Gastrocnemius medialis (tissue), 4 donors: Measurements from ENCODE around the gene BRAT1. TPM values are rescaled to one million over a fixed set of nuclear protein-coding genes. Genes with fewer than 3 reads are reported as not detected.

ENCODE experiments used
- ATAC-seq, 2 donors: fragments of 150-250 bp; one replicate each; pipeline ENCODE4 v1.9.1; 2016
- DNase-seq, 2 donors: peaks; one replicate each; pipeline ENCODE4 v3.0.0-alpha.2; 2019
- H3K27ac ChIP-seq, 4 donors: fragments of 200-600 bp; sonication (generic); 1 replicate in 1 of 4; 2 replicates in 3 of 4; pipeline ENCODE4 v1.5.1; 2016 to 2018; ENCODE audit warnings: mild to moderate bottlenecking in 2 of 4, moderate library complexity in 1 of 4
- H3K27me3 ChIP-seq, 3 donors: fragments of 200-600 bp; sonication (generic) in 2 of 3; 1 replicate in 1 of 3; 2 replicates in 2 of 3; pipeline versions ENCODE4 v1.5.1 to v1.6.0; 2016 to 2019; ENCODE audit warnings: mild to moderate bottlenecking in 1 of 3, moderate library complexity in 1 of 3
- H3K36me3 ChIP-seq, 2 donors: fragments of 200-600 bp; sonication (generic) in 1 of 2; one replicate each; pipeline ENCODE4 v1.5.1; 2017 to 2018
- H3K4me1 ChIP-seq, 2 donors: fragments of 200-600 bp; sonication (generic) in 1 of 2; one replicate each; pipeline ENCODE4 v1.5.1; 2016 to 2017; ENCODE audit warnings: mild to moderate bottlenecking in 2 of 2
- H3K4me3 ChIP-seq, 4 donors: fragments of 200-600 bp; sonication (generic) in 3 of 4; 1 replicate in 1 of 4; 2 replicates in 3 of 4; pipeline ENCODE4 v1.5.1; 2016 to 2019; ENCODE audit warnings: mild to moderate bottlenecking in 2 of 4
- H3K9me3 ChIP-seq, 3 donors: fragments of 200-600 bp; sonication (generic) in 2 of 3; 1 replicate in 1 of 3; 2 replicates in 2 of 3; pipeline ENCODE4 v1.5.1; 2016 to 2019
- CTCF ChIP-seq, 5 experiments: fragments of 450-650 bp in 3 of 5; fragments of 200-600 bp in 2 of 5; sonication (generic) in 2 of 5; IDR thresholded peaks in 4 of 5; conservative IDR thresholded peaks in 1 of 5; 1 replicate in 4 of 5; 2 replicates in 1 of 5; pipeline ENCODE4 v1.5.1; 2016 to 2019; ENCODE audit warnings: antibody characterized with exemption in 5 of 5, mild to moderate bottlenecking in 3 of 5, moderate library complexity in 3 of 5
- POLR2A ChIP-seq, 2 donors: fragments of 450-650 bp; IDR thresholded peaks; one replicate each; pipeline ENCODE4 v1.6.1; 2017; ENCODE audit warnings: antibody characterized with exemption in 2 of 2, mild to moderate bottlenecking in 2 of 2, moderate library complexity in 2 of 2
- in situ Hi-C, 4 donors: fragments of 200-750 bp; cut with MboI; loops; one replicate each; pipeline versions ENCODE4 v1.15.0 to v1.8.0; 2017; ENCODE audit warnings: low sequenced_read_pairs in 4 of 4
- intact Hi-C: fragments of 100-400 bp; cut with DNase I; formaldehyde crosslinking; loops from one replicate; pipeline ENCODE4 v1.15.1; 2023; ENCODE audit warnings: low total_unique reads
- total RNA-seq, 4 donors: library from RNA; depleted of rRNA; stranded (reverse); fragments of >200 nt; gene quantifications; one replicate each; pipeline versions ENCODE4 v1.1.0 to v1.2.3, GENCODE V29; 2016

Gene BRAT1
- total RNA-seq, 4 donors from 2014 or later = 15.3 to 36.4 (median 20.2) TPM

DNA sequence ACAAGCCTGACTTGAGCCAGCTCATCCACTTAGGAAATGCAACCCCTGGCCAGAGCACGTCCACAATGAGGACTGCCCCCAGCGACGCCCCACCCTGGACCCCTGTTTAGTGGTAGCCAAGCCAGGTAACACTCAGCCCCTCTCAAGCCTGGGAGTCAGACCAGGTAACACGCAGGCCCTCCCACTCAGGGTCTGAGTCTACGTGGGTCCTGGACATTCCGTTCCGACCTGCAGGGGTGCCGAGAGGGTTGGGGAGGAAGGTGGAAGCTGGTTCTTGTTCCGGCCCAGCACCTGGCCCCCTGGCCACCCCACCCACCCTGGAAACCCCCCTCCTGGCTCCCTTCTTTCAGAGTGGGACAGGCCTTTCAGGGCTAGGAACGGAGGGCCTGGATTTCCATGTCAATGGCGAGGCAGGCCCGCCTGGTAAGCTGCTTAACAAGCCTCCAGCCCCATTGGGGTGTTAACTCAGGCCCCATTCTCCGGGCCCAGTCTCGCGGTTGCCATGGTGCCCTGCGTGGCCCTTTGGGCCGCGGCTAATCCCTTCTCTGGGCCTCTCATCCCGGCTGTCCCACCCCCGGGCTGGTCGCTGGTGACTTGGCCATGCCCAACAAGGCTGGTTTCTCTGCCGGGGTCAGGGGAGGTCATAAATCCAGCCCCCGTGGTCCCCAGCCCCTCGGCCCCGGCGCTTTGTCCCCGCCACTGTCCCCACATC lies 55.4 kb downstream of the BRAT1 start:
- intact Hi-C loops = no loop called here
- Histone ChIP-seq H3K27ac (no peak overlapping the region), H3K27me3 (peaks cover 13 to 22% (median 21%) of the 10 kb centered on the region in 3 donors), H3K4me3 (no peak overlapping the region), H3K4me1 (peaks cover 0 to 4% of the 10 kb centered on the region in 2 donors), H3K9me3 (no peaks in the 10 kb centered on the region), H3K36me3 (no peaks in the 10 kb centered on the region)
- in situ Hi-C loops = no loop called here
- DNase-seq = no peak
- ATAC-seq = no peak
- TF ChIP-seq POLR2A (IDR thresholded peaks at IDR 0.05) (no peak), CTCF (IDR thresholded peaks at IDR 0.05 in 4 of 5, conservative IDR thresholded peaks at IDR 0.05 in 1 of 5) (no peak)

DNA sequence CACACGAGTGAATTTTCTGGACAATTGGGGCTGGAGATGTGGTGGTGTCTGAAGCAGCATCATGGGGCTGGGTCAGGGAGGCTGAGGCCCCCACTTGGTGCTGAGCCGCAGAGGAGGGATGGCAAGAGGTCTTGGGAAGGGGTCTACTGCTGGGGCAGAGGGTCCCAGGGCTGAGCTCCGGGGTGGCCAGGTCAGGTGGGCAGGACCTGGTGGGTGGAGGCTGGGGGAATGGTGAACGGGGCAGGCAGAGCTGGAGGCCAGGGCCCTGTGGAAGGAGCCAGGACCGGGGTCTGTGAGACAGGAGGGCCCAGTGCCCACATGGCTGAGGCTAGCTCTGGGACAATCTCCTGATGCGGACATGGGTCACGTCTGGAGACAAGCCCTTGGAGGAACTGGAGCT lies 56.1 kb downstream of the BRAT1 start:
- DNase-seq (no peak), ATAC-seq (no peak)
- TF ChIP-seq POLR2A (IDR thresholded peaks at IDR 0.05) (no peak), CTCF (IDR thresholded peaks at IDR 0.05 in 4 of 5, conservative IDR thresholded peaks at IDR 0.05 in 1 of 5) (no peak)
- no peak overlapping the region for H3K4me3 ChIP-seq
- no peak overlapping the region for H3K27ac ChIP-seq
- peaks cover 0 to 4% of the 10 kb centered on the region in 2 donors for H3K4me1 ChIP-seq
- H3K36me3 ChIP-seq = no peaks in the 10 kb centered on the region
- in situ Hi-C loops (no loop called here), intact Hi-C loops (no loop called here)
- no peaks in the 10 kb centered on the region for H3K9me3 ChIP-seq
- H3K27me3 ChIP-seq = peaks cover 13 to 29% (median 22%) of the 10 kb centered on the region in 3 donors

GRCh38 chr7:2498708-2499107 lies 56.6 kb downstream of the BRAT1 start:
- H3K27ac ChIP-seq = no peak overlapping the region

GRCh38 chr7:2497500-2498336 lies 57.6 kb downstream of the BRAT1 start:
- H3K4me1 ChIP-seq = peaks cover 0 to 4% of the 10 kb centered on the region in 2 donors
- ATAC-seq (no peak), DNase-seq (no peak)
- H3K27me3 ChIP-seq = peaks cover 17 to 29% (median 25%) of the 10 kb centered on the region in 3 donors
- no peaks in the 10 kb centered on the region for H3K9me3 ChIP-seq
- H3K27ac ChIP-seq = no peak overlapping the region
- intact Hi-C loops = no loop called here
- H3K36me3 ChIP-seq = no peaks in the 10 kb centered on the region
- in situ Hi-C loops = no loop called here
- no peak for TF ChIP-seq POLR2A (IDR thresholded peaks at IDR 0.05)
- TF ChIP-seq CTCF (IDR thresholded peaks at IDR 0.05 in 4 of 5, conservative IDR thresholded peaks at IDR 0.05 in 1 of 5) = no peak
- no peak overlapping the region for H3K4me3 ChIP-seq

More at GRCh38 chr7:2498708-2499107, 56.6 kb downstream of the BRAT1 start:
- Histone ChIP-seq H3K4me3 (no peak overlapping the region), H3K36me3 (no peaks in the 10 kb centered on the region), H3K27me3 (peaks cover 13 to 29% (median 25%) of the 10 kb centered on the region in 3 donors), H3K9me3 (no peaks in the 10 kb centered on the region), H3K4me1 (peaks cover 0 to 4% of the 10 kb centered on the region in 2 donors)
- ATAC-seq = no peak
- intact Hi-C loops (no loop called here), in situ Hi-C loops (no loop called here)
- no peak for DNase-seq
- TF ChIP-seq POLR2A (IDR thresholded peaks at IDR 0.05) (no peak), CTCF (IDR thresholded peaks at IDR 0.05 in 4 of 5, conservative IDR thresholded peaks at IDR 0.05 in 1 of 5) (no peak)
